HG03457 (cell line): ENCODE data around the gene PTPN9.
"Not testable (repeated sequence)": the region's sequence is repeated elsewhere in the genome, so short reads cannot be mapped to it uniquely, and the experiment has no call there.

Experiments used
- ATAC-seq: cut with Tn5 transposase; IDR thresholded peaks from one replicate; pipeline ENCODE4 v1.9.1; 2021; ENCODE audit warnings: moderate number of reproducible peaks; ENCODE audit not compliant: unreplicated experiment

The PTPN9 gene

DNA sequence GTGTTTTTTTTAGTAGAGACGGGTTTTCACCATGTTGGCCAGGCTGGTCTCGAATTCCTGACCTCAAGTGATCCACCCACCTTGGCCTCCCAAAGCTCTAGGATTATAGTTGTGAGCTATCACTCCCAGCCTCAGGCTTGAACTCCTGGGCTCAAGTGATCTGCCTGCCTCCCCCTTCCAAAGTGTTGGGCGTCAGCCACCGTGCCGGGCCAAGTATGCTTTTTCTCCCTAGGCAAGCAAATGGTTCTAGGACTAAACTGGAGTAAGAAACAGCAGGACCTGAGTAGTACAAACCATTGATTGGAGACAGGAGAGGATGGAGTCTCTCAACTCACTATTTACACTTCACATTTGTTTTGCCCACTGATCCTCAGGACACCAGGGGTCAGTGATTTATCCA, 4.6 kb upstream of the PTPN9 start:
- ATAC-seq: no peak

DNA sequence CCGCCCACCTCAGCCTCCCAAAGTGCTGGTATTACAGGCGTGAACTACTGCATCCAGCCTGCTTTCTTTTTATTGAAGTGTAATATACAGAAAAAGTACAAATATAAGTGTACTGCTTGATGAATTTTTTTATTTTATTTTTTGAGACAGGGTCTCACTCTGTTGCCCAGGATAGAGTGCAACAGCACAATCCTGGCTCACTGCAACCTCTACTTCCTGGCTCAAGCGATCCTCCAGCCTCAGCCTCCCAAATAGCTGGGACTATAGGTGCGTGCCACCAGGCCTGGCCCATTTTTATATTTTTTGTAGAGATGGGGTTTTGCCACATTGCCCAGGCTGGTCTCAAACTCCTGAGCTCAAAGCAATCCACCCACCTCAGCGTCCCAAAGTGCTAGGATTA, 3.8 kb upstream of the PTPN9 start:
- not testable (repeated sequence) for ATAC-seq

DNA sequence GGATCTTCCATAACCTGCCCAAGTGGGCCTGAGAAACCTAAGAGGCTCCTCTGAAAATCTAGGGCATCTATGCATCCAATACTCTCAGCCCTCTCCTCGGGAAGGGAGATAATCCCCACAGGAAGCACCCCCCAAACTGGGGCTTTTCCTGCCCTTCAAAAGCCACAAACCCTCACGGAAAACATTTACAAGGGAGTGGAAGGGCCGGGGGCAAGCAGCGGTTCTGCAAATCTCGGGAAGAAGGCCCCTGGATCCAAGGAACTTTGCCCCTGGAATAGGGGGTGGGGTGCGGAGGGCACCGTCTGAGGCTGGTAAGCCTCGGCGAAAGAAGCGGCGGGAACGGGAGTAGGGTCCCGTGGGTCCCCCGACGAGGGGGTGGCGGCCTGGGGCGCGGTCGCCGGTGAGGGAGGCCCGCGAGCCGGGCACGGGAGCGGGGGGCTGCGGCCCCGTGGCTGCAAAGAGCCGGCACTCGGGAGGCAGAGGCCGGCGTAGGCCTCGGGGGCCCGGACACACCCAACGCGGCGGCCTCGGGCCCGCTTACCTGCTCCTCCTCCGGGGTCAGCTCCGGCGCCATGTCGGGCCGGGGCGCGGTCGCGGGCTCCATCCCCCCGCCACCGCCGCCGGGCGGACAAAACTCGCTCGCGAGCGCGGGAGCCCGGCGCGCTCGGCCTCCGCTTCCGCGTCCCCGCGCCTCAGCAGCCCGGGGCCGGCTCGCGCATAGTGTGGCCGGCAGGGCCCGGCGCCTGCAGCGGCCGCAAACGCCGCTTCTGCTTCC, 755 bp downstream of the PTPN9 start:
- ATAC-seq: no peak

DNA sequence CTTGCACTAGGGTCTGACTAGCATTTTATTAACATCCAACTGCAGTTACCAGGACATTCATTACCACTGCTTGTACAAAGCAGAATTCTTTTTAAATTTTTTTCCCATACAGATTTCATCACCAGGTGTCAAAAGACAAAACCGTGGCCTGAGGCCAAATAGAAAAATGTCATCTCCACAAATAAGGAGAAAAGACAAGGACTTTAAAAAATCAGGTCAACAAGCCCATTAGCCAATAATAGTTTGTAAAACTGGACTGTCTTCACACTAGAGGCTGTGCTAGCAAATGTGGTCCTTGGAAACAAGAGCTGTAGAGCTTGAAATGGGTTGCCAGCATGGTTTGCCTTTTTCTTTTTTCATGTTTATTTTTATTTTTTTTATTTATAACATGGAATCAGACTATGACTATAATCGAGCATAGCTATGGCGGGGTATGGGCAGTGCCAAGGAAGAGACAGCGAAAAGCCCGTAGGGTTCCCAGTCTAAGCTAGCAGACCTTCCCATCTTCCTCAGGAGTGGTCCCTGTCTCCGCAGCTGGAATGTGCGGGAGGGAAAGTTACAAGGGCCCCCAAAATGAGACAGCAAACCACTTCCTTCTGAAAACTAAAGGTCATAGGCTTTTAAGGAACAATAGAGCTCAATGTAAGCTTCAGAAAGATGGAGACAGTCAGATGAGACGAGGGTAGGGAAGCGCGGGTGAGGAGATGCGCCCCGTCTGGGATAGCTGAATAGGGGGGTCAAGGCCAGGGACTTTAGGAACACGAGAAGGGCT, 1.5 kb downstream of the PTPN9 start:
- no peak for ATAC-seq

DNA sequence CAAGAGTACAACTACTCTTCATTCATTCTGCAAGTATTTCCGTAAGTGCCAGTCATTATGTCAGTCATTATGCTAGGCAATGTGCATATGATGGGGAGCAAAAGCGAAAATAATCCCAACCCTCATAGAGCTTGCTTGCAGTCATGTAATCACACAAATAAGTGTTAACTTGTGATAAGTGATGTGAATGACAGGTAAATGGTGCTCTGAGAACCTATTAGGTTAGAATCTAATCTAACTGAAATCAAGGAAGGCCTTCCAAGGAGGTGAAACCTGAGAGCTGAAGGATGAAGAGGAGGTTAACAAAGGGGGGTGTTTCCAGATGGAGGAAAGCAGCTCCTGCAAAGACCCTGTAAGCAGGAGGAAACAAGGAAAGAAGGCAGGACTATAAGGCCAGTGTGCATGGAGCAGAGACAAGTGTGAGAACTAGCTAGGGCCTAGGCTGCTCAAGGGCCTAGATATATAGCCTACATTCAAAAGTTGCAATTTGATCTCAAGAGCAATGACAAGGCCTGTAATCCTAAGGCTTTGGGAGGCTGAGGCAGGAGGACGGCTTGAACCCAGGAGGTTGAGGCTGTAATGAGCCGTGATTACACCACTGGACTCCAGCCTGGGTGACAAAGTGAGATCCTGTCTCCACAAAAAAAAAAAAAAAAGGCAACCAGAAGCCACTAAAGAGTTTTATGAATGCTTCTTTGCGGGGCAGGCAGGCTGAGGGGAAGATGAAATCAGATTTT, 5.3 kb downstream of the PTPN9 start:
- ATAC-seq: no peak

DNA sequence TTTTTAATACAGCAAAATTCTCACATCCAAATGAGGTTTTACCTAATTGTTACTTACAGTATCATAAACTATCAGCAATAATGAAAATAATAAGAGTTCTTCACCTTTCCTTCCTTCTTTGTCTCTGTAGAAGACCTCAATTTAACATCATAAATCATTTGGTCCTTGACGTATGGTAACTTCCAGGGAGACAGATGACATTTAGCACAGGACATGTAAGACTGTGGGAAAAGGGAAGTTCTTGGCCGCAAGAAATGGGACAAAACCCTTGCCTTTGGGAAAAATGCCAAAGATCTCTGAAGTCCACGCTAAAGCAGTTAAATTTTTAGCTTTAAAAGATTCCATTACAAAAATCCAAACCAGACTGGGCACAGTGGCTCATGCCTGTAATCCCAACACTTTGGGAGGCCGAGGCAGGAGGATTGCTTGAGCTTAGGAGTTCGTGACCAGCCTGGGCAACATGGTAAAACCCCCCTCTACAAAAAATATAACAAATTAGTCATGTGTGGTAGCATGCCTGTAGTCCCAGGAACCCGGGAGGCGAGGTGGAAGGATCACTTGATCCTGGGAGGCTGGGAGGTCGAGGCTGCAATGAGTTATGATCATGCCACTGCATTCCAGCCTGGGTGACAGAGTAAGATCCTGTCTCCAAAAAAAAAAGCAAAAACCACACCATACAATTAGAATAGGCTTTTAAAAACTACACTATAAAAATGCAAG, 8.8 kb downstream of the PTPN9 start:
- no peak for ATAC-seq

DNA sequence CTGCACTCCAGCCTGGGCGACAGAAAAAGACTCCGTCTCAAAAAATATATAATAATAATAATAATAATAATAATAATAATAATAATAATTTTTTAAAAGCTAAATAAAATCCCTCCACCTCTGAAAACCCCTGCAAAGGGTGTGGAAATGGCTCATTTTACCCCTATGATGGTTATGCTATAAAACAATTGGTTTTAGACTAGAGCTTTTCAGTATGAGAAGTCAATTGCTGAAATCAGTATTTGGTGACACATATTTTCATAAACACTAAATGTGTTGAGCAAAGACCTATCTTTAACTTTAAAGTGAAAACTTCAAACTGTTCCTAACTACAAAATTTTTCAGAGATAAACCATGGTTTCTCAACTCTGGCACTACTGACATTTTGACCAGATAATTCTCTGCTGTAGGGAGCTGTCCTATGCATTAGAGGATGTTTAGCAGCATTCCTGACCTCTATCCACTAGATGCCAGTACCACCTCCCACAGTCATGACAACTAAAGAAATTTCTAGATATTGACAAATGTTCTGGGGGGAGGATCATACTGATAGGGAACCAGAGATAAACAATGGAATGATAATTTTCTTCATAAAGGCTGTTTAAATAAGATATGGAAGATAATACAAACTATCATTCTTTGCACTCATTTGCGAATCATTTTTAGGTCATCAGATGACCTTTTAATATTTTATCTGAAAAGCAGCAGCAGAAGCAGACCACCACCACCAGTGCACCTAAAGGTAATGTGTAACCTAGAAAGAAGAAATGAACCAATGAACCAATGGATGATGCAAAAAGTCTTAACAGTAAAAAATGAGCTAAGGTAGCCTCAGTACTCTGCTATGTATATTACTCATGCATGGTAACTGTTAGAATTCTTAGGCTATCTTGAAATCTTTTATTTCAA, 13.8 kb downstream of the PTPN9 start:
- ATAC-seq: no peak

DNA sequence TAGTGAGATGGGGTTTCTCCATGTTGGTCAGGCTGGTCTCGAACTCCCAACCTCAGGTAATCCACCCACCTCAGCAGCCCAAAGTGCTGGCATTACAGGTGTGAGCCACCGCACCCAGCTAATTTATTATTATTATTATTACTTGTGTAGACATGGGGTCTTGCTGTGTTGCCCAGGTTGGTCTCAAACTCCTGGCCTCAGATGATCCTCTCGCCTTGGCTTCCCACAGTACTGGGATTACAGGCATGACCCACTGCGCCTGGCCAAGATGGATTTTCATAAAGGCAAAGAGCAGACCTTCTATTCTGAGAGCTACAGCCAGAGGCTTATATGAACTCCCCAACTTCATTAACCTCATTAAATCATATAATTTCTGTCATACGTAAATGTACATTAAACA, 17.2 kb downstream of the PTPN9 start:
- ATAC-seq: no peak

DNA sequence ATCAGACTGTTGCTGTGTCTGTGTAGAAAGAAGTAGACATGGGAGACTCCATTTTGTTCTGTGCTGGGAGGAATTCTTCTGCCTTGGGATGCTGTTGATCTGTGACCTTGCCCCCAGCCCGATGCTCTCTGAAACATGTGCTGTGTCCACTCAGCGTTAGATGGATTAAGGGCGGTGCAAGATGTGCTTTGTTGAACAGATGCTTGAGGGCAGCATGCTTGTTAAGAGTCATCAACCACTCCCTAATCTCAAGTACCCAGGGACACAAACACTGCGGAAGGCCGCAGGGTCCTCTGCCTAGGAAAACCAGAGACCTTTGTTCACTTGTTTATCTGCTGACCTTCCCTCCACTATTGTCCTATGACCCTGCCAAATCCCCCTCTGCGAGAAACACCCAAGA, 19.8 kb downstream of the PTPN9 start:
- not testable (repeated sequence) for ATAC-seq

DNA sequence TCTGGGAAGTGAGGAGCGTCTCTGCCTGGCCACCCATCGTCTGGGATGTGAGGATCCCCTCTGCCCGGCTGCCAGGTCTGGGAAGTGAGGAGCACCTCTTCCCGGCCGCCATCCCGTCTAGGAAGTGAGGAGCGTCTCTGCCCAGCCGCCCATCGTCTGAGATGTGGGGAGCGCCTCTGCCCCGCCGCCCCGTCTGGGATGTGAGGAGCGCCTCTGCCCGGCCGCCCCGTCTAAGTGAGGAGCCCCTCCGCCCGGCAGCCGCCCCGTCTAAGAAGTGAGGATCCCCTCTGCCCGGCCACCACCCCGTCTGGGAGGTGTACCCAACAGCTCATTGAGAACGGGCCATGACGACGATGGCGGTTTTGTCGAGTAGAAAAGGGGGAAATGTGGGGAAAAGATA, 20.2 kb downstream of the PTPN9 start:
- not testable (repeated sequence) for ATAC-seq

DNA sequence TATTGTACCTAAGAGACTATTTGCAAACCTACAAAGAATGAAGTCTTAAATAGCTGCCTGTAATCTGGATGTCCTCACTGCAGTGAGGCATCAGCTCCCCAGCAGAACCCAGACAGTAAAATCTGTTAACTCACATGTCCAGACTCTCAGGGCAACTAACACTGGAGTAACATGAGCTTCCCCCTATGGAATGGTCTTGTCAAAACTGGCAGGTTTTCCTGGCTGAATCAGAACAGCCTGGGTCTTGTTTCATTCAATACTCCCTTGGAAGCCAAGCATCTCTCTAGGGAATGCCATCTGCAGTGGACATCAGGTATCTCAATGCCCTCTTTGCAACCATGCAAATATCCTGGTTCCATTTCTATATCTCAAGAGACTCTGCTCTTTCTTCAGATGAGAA, 24.4 kb downstream of the PTPN9 start:
- ATAC-seq: no peak

DNA sequence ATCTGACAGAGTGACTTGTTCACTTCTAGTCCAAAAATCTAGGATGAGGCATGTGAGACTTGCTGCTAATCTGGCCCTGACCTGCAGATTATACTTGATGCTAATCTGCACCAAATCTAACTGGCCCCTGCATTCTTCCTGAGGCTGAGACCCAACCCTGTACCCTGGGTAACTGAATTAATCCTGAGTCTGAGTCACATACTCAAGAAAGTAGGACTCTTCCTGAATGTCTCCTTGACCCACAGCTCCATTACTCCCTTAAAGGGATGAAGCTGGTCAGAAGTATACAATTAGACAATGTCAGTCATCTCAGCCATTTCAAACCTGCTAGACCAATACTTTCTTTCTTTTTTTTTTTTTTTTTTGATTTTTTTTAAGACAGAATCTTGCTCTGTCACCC, 25.5 kb downstream of the PTPN9 start:
- ATAC-seq: no peak

DNA sequence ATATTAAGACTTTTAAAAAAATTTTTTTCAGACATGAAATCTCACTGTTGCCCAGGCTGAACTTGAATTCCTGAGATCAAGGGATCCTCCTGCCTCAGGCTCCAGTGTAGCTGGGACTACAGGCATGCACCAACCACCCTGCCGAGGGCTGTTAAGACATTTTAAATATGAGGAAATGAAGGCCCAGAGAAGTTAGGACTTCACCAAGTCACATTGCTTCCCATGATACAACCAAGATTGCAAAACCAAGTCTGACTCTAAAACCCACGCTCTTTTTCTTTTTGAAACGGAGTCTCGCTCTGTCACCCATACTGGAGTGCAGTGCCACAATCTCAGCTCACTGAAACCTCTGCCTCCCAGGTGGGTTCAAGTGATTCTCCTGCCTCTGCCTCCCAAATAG, 28.0 kb downstream of the PTPN9 start:
- no peak for ATAC-seq

DNA sequence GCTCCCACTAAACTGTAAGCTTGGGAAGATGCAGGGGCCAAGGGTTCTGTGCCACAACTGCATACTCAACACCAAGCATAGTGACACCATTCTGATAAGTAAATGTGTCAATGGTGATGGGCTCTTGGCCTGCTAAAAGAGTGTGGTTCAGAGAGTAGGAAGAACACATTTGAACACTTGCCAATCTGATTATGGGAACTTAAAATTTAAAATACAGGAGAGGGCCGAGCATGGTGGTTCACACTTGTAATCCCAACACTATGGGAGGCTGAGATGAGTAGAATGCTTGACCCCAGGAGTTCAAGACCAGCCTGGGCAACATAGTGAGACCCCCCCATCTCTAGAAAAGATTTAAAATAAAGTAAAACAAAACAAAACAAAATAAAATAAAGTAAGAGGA, 34.1 kb downstream of the PTPN9 start:
- ATAC-seq: no peak

DNA sequence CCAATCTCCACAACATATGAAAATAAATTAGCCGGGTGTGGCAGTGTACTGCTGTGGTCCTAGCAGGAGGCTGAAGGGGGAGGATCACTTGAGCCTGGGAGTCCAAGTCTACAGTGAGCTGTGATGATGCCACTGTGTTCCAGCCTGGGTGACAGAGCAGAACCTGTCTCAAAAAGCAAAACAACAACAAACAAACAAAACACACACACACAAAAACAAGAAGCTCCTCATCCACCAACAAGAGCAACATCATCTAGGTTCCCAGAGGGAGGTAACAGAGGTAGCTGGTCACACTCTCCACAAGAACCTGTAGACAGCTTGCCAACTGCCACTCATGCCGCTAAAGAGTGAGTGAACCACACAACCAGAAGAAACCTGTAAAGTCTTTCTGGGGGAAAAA, 34.8 kb downstream of the PTPN9 start:
- ATAC-seq: no peak

DNA sequence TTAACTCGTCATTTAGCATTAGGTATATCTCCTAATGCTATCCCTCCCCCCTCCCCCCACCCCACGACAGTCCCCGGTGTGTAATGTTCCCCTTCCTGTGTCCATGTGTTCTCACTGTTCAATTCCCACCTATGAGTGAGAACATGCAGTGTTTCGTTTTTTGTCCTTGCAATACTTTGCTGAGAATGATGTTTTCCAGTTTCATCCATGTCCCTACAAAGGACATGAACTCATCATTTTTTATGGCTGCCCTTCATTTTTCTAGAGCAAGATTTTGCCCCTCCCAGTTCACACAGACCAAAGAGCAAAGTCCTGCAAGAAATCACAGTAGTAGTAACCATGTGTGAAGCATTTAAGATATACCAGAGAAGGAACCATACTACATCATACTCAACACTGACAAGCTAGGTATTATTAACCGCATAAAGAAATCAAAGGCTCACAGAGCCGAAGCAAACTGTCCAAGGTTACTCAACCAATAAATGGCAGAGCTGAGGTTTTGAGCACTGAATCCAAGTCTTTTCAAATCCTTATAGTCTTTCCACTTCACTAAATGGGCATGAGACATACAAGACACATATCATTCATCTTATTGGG, 36.1 kb downstream of the PTPN9 start:
- not testable (repeated sequence) for ATAC-seq

DNA sequence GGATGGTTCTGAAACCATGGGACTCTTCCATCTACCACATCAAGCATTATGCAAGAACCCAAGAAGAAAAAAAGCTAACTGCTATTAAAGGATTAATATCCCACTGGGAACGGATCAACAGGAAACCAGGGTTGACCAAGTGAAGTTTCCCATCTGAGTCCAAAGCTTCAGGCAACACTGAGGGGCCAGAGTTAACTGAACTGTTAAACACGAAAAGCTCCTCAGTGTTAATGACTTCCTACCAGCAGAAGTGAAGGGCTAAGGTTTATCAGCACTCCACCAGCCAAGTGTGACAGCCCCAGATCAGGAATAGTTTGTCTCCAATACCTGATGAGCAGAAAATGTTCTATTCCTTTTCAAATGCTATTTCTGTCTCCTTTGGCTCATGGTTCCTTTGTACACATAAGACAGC, 36.7 kb downstream of the PTPN9 start:
- ATAC-seq: no peak

DNA sequence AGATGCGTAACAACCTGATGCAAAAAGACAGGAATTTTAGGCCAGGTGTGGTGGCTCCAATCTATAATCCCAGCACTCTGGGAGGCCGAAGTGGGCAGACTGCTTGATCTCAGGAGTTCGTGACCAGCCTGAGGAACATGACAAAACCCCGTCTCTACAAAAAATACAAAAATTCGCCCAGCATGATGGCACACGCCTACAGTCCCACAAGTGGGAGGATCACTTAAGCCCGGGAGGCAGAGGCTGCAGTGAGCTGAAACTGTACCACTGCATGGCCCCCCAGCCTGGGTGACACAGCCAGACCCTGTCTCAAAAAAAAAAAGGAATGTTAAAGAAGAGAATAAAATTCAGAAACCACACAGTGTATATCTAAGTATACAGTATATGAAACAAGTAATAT, 40.7 kb downstream of the PTPN9 start:
- ATAC-seq: no peak

DNA sequence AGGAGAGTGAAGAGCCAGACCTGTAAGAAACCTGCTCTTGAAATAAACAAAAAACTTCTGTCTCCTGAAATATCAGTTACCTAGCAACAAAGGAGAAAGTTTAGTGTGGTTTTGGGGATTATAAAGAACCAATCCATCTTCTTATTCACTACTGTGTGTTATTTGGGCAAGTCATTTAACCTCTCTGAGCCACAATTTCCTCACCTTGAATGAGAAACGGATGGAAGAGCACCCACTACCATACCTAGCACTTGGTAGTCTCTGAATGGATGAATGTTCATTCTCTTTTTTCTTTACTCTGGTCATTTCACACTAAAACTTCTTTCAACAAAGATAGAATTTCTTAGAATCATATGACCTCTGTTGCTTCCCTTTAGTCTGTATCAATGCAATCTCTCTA, 45.2 kb downstream of the PTPN9 start:
- no peak for ATAC-seq
